HuH-7.5 (cell line): ENCODE measurements around the gene NLRP9.

ENCODE experiments used
- DNase-seq: peaks from one replicate; pipeline ENCODE4 v3.0.0; 2011; ENCODE audit warnings: low spot score

The NLRP9 gene

GRCh38 chr19:55703790-55704215 is 34.4 kb downstream of the NLRP9 start:
- no peak for DNase-seq

GRCh38 chr19:55702131-55702627 is 36.0 kb downstream of the NLRP9 start:
- no peak for DNase-seq

DNA sequence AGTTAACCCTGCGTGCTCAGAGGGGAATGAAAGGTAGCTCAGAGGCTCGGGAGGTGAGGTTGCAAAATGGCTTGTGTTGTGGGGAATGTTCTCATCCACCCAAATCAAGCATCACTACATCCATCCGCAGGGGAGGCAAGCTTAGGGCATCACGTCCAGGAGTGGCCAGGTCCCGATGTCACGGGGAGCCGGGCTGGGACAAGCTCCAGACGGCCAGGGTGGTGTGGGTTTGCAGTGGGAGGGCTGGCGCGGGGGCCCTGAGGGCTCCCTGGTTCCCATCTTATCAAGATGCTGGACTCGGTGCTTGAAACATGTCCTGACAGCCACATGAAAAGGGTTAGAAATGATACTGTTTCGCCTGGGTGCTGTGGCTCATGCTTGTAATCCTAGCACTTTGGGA is 37.4 kb downstream of the NLRP9 start:
- no peak for DNase-seq

- DNase-seq: no peak
Measured at GRCh38 chr19:55699221-55699620, 39.0 kb downstream of the NLRP9 start.

DNA sequence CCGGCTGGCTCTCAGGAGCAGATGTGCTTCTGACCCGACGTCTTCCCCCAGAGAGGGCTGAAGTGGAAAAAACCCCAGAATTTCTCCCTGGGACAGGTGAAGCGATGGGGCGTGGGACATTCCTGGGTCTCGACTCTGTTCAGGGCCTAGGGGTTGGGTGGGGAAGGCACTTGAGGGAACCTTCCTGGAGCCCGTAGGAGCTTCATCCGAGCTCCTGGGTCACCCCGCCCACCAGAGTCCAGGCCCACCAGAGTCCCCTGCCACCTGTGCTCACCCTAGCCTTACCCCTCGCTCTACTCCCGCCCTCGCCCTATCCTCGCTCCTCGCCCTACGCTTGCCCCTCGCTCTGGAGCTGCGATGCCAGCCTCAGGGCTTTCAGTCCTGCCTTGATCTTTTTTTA is 39.9 kb downstream of the NLRP9 start:
- DNase-seq: no peak

DNA sequence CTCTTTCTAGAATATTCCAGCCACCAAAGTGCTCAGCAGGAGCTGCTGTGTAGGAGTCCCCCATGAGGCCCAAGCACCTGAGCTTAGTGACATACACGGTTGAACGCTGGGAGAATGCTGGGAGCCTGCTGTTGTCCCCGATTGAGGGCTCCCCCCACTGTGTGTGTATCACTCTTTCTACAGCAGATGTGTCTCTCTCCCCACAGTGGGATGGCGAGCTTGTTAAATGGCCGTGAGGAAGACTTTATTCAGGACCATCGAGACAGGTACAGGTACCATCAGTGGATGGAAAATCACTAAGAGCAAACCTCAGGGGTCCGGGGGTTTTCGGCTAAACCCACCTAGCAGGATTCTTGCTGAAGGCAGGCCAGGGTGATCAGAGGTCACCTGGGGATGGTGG is 40.5 kb downstream of the NLRP9 start:
- DNase-seq: no peak

GRCh38 chr19:55697069-55697440 is 41.1 kb downstream of the NLRP9 start:
- no peak for DNase-seq

DNA sequence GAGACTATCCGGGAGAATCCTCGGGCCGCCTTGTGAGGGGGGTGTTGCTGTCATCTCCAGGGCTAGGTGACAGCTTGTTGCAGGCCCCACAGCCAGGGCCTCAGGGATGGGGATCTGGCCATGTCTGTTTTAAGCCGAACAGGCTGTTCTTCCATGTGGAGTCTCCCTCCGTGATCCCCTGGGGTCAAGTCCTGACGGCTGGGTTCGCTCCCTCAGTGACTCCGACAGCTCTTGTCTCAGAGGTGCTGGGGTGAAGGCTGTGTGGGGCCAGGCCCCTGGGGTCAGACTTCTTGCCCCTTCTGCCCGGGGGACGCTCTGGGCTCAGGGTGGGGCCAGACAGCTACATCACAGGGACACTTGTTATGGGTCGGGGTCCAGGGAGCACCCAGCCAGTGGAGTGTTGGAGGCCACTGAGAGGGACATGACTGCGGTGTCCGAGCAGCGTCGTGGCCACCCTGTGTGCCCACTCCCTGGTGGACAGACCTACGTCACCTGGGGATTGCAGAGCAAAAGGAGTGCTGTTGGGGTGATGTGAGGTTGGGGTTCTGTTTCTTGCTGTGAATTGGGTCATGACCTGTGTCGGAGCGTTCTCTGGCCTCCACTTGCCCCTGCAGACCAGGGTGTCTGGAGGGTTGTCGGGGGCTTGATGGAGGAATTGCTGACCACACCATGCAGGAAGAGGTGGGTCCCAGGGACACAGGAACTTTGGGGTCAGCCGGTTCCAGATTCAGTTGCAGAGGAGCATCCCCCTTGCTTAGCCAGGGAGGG is 41.7 kb downstream of the NLRP9 start:
- no peak for DNase-seq

DNA sequence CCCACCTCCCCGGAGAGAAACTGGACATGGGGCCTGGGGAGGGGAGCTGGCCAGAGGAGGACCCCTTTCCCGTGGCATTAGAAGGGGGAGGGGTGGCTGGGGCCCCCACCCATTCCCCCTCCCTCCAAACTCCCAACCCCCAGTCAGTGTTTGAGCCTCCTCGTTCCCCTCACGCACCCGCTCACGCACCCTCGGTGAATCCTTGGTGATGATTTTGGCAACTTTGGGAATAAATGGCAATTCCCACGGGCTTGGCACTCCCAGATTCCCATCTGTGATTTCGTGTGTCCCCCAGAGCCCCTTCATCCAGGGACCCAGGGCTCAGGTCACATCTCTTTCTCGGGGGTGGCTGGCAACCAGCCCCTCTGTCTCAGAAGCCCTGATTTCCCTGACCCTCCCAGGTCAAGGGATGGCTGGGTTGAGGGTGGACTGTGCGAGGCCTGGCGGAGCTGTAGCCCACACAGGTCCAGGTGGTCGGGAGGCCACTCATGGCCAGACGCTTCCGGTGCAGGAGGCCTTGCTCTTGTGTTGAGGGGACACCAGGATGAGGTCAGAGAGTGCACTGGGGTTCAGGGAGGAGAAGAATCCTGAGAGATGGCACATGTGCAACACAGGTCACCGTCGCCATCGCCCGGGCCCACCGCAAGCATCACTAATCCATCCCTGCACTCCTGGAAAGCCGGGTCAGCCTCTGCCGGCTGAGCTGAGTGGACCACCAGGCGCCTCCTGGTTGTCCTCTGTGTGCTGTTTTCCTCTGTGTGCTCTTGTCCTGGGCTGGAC is 42.5 kb downstream of the NLRP9 start:
- no peak for DNase-seq

- DNase-seq: no peak
Measured at GRCh38 chr19:55694656-55695491, 43.3 kb downstream of the NLRP9 start.

GRCh38 chr19:55694241-55694655 is 44.0 kb downstream of the NLRP9 start:
- no peak for DNase-seq

- no peak for DNase-seq
Measured at GRCh38 chr19:55693336-55693974, 44.7 kb downstream of the NLRP9 start.

DNA sequence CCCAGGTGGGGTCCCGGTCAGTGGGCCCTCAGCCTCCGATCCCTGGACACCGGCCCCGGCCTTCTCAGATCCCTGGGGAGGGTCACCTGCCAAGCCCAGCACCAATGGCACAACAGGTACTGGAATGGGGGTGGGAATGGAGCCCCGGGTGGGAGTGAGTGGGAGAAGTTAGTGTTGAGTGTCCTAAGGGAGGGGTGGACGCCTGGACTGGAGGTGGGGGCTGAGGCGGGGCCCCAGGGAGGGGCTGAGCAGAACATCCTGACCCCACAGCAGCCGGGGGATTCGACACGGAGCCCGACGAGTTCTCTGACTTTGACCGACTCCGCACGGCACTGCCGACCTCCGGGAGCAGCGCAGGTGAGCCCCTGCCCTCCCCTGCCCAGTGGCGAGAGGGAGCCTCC is 45.5 kb downstream of the NLRP9 start:
- DNase-seq: no peak

DNA sequence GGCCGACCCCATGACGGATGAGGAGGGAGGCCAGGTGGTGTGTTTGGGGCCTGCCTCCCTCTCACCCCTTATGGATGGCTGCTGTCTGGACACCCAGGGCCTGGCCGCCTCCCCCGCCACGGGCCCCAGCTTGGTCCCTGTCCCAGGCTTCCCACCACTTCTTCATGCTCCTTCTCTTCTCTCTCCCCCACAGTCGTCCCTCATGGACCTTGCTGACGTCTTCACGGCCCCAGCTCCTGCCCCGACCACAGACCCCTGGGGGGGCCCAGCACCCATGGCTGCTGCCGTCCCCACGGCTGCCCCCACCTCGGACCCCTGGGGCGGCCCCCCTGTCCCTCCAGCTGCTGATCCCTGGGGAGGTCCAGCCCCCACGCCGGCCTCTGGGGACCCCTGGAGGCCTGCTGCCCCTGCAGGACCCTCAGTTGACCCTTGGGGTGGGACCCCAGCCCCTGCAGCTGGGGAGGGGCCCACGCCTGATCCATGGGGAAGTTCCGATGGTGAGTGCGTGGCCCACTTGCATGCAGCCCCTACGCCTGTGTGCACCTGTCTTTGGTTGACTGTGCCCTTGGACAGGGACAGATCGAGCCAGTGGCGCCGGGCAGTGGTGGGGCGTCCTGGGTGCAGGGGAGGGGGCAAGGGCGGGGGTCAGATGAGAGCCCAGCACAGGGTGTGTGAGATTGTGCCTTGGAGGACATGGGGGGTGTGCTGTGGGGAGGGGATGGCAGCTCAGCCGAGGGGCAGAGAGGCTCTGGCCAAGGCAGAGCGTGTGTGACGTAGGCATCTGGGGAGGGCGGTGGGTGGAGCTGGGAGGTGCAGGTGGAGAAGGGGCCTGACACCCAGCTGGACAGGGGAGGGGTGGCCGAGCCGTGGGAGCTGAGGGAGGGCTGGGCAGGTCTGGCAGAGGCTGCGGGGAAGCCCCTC is 46.4 kb downstream of the NLRP9 start:
- DNase-seq: no peak

- no peak for DNase-seq
Measured at GRCh38 chr19:55690769-55691545, 47.2 kb downstream of the NLRP9 start.

GRCh38 chr19:55690109-55690768 is 48.0 kb downstream of the NLRP9 start:
- DNase-seq: no peak

DNA sequence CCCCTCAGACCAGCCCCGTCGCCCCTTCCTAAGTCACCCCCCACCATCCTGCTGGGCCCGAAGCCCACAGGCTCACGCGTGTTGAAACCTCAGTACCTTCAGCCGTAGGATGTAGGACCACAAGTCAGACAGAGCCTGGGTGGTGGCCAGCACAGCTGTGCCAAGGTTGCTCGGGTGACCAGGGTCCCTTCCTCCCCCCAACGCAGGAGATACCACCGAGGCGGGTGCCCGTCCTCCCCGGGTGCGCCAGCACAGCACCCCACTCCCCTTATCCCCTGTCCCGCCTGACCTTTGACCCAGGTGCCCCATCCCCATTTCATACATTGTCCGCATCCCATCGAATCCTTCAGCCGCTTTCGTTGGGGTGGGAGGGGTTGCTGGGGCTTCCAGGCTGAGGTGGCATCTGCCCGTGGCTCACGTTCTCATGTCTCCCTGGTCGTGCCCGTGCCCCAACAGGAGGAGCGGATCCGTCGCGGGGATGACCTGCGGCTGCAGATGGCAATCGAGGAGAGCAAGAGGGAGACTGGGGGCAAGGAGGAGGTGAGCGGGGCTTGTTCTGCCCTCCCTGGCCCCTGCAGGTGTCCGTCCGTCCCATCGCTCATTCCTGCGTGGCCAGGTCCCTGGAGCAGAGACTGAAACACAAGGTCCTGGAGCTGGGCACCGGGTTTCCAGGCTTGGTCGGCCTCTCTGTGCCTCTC is 48.6 kb downstream of the NLRP9 start:
- no peak for DNase-seq

GRCh38 chr19:55688422-55689218 is 49.6 kb downstream of the NLRP9 start:
- DNase-seq: no peak
